ENCODE results near the gene GORASP2. TPM values are rescaled to one million over a fixed set of nuclear protein-coding genes. Genes with fewer than 3 reads are reported as not detected.

The GORASP2 gene
- total and polyA plus RNA-seq, 2 of the 8 experiments (the other 6 are each of a cell fraction or from before 2014, with no cell fraction given), result 86.8 to 214 TPM

DNA sequence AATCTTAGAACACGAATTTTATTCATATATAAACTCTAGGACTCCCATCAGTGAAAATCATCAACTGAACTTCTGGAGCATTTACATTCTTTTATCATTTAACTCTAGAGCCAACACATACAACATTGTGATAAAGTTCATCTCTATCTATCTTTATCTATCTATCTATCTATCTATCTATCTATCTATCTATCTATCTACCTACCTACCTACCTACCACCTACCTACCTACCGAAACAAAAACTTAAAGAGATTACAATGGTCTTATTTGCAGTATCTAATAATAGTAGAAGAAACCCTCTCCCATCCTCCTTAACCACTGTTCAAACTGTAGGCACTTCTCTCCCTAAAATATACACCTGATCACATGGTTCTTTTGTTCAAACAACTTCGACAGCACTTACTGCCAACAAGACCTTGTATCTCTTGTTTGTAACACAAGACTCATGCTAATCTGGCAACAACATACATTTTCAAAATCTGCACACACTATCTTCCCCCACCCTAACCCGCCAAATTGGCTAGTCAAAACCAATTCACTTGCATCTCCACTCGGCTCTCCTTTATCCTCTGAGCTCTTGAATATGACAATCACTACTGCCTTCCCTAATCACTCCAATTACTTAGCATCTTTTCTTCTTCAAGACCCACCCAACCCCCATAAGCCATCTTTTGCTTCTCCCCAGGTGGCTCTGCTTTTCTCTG is 69.0 kb downstream of the GORASP2 start (continued):
- TF ChIP-seq ZNF274 (IDR thresholded peaks at IDR 0.05; ENCODE audit: borderline replicate concordance, extremely low read depth, low read length) (no peak), CHD2 (IDR thresholded peaks at IDR 0.05; ENCODE audit: low read length) (no peak), HDAC6 (IDR thresholded peaks at IDR 0.05; ENCODE audit: low read depth, low read length) (no peak), ATF3 (IDR thresholded peaks at IDR 0.05; ENCODE audit: insufficient read depth, low read depth, low read length) (no peak), JUN (IDR thresholded peaks at IDR 0.05; ENCODE audit: low read depth, low read length) (no peak), FOSL1 (IDR thresholded peaks at IDR 0.05; ENCODE audit: insufficient read depth, low read depth, low read length) (no peak), RBBP5 (IDR thresholded peaks at IDR 0.05; ENCODE audit: borderline replicate concordance, low read depth, low read length) (no peak)

All from H1 (cell line).